ENCODE results near the gene TTC28.
"Not testable (repeated sequence)": the region's sequence is repeated elsewhere in the genome, so short reads cannot be mapped to it uniquely, and the experiment has no call there.

Gene TTC28

DNA sequence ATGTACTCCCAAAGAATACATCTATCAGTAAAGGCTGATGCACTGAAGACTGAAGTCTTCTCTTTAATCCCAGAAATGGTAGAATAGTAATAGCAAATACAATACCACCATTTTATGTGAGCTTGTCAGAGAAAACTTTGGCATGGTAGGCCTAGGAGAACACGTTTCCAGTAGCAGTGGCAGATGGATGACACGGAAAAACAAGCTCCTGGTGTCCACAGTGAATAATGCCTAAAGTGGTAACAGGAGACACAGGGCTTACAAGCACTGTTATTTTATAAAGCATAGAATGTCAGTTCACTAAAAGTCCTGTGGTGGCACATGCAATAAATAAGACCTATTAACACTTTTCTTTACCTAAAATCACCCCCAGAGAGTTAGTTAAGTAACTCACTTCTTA is 277.6 kb downstream of the TTC28 start:
- DNase-seq = no peak

GRCh38 chr22:28398981-28399380 is 280.7 kb downstream of the TTC28 start:
- no peak for DNase-seq

- DNase-seq = no peak
These were observed 281.3 kb downstream of the TTC28 start for GRCh38 chr22:28398355-28398754.

DNA sequence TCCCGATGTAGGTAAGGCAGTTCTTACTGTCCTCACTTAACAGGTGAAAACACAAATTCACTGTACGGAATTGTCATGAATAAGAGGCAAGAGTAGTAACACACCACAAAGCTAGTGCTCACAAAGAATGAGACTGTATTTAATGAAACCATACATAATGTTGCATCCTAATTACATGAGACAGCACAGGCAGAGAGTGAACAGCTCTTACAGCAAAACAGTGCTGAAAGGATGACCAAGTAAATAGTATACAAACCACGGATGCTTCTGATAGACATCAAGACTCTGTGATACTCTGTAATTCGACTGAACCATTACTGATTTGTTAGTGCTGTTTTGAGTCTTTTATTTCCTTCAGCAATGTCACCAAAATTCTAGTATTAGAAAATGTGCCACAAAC is 282.3 kb downstream of the TTC28 start:
- no peak for DNase-seq

- no peak for DNase-seq
These were observed 283.5 kb downstream of the TTC28 start for GRCh38 chr22:28395920-28396753.

DNA sequence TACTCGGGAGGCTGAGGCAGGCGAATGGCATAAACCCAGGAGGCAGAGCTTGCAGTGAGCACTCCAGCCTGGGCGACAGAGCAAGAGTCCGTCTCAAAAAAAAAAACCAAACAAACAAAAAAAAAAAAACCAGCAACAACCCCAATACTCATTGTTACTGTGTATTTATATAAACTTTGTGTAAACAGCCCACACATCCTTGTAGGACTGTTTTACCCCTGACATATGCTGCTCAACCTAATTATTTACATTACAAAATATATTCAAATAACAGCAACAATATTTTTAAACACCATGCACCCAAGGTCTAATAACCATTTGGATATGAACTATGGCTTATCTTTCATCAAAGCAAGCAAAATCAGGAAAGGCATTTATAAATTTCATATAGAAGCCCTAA is 284.1 kb downstream of the TTC28 start:
- DNase-seq = no peak

- DNase-seq = no peak
These were observed 285.0 kb downstream of the TTC28 start for GRCh38 chr22:28394513-28395110.

DNA sequence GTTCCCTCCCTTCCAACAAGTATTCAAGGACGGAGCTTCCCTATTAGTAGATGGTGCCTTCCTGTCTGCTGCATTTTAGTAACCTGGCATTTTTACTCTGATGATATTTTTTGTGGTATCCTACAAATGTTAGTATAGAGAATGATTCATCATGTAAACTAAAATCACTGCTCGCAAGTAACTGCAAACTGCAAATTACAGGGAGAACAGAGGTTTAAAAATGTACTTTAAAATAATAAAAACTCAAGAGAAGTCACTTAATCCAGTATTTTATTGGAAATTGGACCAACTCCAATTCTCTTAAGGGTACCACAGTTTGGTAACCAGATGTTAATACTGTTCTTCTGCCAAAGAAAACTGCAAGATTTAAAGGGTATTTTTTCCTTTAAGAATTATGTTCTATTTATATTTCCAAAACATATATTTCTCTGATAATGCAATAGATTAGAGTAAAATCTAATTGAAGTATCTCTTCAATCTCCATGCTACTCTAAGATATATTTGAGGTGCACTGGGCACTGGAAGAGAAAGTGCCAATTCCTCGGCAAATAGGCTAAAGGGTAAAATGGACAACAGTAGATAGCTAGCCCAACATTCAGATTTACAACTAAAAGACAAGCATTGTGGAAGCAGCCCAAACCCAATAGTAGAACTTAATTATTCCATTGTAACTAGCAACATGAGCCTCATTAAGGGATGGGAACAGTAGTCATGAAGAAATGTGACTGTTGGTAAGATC is 298.0 kb downstream of the TTC28 start:
- DNase-seq = no peak

GRCh38 chr22:28379951-28380350 is 299.7 kb downstream of the TTC28 start:
- DNase-seq = no peak

DNA sequence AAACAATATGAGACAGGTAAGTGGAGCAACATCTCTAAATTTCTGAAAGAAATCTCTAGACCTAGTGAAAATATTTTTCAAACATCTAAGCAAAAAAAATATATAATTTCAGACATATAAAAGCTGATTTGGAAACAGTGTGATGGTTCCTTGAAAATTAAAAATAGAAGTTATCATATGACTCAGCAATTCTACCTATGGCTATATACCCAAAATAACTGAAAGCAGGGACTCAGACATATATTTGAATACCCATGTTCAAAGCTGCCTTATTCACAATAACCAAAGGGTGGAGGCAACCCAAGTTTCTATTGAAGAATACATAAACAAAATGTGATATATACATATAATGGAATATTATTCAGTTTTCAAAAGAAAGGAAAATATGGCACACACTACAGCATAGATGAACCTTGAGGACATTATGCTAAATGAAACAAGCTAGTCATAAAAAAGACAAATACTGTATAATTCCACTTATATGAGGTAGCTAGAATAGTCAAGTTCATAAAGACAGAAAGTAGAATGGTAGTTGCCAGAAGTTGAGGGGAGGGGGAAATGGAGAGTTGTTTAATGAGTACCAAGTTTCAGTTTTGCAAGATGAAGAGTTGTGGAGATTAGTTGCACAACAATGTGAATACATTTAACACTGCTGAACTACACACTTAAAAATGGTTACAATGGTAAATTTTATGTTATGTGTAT is 300.4 kb downstream of the TTC28 start:
- no peak for DNase-seq

GRCh38 chr22:28375761-28376534 is 303.7 kb downstream of the TTC28 start:
- DNase-seq = no peak

DNA sequence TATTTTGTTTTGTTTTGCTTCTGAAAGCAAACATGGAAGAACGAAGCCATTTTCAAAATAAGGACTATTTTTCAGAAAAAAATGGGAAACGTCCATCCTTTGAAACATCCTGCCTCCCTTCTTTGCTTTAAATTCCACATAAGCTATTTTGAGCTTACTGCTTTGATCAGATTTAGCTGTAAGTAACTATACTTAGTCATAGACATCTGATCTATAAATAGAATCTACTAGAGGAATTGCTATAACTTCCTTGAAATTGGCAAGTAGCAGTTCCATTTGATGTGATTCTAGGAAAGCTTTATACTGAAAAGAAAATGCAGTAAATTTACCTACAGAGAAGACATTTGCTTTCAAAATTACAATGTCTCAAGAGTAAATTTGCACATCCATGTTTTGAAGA is 305.8 kb downstream of the TTC28 start:
- no peak for DNase-seq

GRCh38 chr22:28369854-28370253 is 309.8 kb downstream of the TTC28 start:
- DNase-seq = no peak

DNA sequence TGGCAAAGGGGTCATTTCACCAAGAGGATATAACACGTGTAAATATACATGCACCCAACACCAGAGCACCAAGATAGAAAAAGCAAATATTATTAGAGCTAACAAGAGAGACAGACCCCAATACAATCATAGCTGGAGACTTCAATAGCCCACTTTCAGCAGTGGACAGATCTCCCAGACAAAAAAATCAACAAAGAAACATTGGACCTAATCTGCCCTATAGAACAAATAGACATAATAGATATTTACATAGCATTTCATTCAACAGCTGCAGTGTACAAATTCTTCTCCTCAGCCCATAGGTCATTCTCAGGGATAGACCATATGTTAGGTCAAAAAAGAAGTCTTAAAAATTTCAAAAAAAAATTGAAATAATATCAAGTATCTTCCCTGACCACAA is 312.8 kb downstream of the TTC28 start:
- DNase-seq = no peak

GRCh38 chr22:28365371-28365770 is 314.3 kb downstream of the TTC28 start:
- no peak for DNase-seq

- DNase-seq = not testable (repeated sequence)
These were observed 315.5 kb downstream of the TTC28 start for GRCh38 chr22:28364105-28364504.

GRCh38 chr22:28360939-28361338 is 318.7 kb downstream of the TTC28 start:
- no peak for DNase-seq

- DNase-seq = no peak
These were observed 321.3 kb downstream of the TTC28 start for GRCh38 chr22:28358312-28358711.

DNA sequence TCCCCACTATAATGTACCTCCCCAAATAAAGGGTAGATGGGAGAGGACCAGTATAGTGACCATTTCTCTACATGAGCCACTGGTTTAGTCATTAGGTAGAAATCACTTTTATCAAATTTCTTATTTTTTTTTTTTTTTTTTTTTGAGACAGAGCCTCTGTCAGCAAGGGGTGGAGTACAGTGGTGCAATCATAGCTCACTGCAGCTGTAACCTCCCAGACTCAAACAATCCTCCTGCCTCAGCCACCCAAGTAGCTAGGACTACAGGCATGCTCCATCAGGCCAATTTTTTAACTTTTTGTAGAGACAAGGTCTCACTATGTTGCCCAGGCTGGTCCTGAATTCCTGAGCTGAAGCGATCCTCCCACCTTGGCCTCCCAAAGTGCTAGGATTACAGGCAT is 322.4 kb downstream of the TTC28 start:
- no peak for DNase-seq

GRCh38 chr22:28351476-28351875 is 328.2 kb downstream of the TTC28 start:
- DNase-seq = no peak

DNA sequence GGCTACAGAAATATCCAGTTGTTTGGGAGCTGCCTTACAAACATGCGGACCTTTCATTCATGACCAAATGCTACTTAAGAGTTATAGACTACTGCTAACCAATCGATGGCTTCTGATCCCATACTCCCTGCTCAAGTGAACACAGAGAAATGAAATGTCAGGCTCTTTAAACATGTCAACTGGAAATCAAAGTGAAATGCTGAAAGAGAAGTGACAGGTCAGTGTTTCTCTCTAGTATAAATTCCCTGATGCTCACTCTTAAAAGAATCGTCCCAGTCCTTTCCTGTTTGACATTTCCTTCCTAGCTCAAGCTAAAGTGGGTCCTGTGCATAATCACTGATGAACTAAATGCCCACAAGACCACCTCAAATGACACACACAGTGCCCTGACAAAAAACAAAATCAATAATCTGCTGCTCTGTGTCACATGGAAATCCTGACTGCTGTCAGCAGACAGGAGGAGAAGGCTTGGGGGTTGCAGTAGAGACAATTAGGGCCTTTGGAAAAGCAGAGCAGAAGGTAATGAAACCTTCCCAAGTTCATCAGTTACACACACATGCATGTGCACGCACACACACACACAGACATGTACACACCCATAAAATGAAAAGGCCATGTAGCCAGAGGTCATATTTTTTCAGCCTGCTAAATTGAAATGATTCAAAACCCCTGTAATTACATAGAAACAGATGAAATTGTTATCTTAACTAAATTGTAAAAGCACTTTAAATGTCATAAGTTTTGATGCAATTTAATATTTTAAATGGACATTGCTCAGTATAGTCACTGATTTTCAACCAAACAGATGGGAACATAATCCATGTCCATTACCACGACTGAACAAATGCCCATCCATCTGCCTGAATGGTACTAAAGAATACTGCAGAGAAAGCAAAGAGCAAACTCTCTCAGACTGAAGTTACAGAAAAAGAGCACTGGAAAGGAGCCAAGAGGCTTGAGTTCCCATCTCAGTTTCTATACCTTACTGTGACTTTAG is 330.7 kb downstream of the TTC28 start:
- no peak for DNase-seq

Data from SIG-M5 (cell line).